HFFc6 (cell line): ENCODE data around the gene KCNMA1. TPM values are rescaled to one million over a fixed set of nuclear protein-coding genes. Genes with fewer than 3 reads are reported as not detected.

Experiments used
- DNase-seq: peaks from one replicate; pipeline ENCODE4 v3.0.0-alpha.2; 2018
- H3K27ac Mint-ChIP-seq: 2 replicates; pipeline ENCODE4 v1.8.0; 2020; ENCODE audit warnings: mild to moderate bottlenecking, mixed read lengths
- H3K27me3 Mint-ChIP-seq: 2 replicates; pipeline ENCODE4 v1.8.0; 2021; ENCODE audit warnings: mild to moderate bottlenecking, moderate library complexity, mixed read lengths; ENCODE audit not compliant: insufficient read depth
- H3K36me3 Mint-ChIP-seq: 2 replicates; pipeline ENCODE4 v1.8.0; 2021; ENCODE audit warnings: low read depth, mixed read lengths
- H3K4me1 Mint-ChIP-seq: 2 replicates; pipeline ENCODE4 v1.8.0; 2020; ENCODE audit warnings: low read depth, mixed read lengths
- H3K4me3 Mint-ChIP-seq: 2 replicates; pipeline ENCODE4 v1.8.0; 2020; ENCODE audit warnings: mild to moderate bottlenecking, moderate library complexity, mixed read lengths
- H3K9me3 Mint-ChIP-seq: 2 replicates; pipeline ENCODE4 v1.8.0; 2020; ENCODE audit warnings: mild to moderate bottlenecking, mixed read lengths
- total RNA-seq, 6 experiments: library from RNA; stranded (reverse); fragmentation: NEBNext Ultra II Directional; extraction: Animal tissue kit (Norgen Biotek cat#: 25700); gene quantifications; 2 replicates in 1 of 6; 3 replicates in 5 of 6; pipeline ENCODE4 v1.2.3, GENCODE V29; 2021
- TF ChIP-seq, protein P1 (sequence below): fragments of 200-600 bp; sonication (generic); IDR thresholded peaks from 2 replicates; pipeline ENCODE4 v1.5.0; 2021; ENCODE audit warnings: antibody characterized with exemption, mild to moderate bottlenecking

The KCNMA1 gene
- total RNA-seq, 6 experiments from 2014 or later: 87.1 to 191 (median 93.5) TPM

DNA sequence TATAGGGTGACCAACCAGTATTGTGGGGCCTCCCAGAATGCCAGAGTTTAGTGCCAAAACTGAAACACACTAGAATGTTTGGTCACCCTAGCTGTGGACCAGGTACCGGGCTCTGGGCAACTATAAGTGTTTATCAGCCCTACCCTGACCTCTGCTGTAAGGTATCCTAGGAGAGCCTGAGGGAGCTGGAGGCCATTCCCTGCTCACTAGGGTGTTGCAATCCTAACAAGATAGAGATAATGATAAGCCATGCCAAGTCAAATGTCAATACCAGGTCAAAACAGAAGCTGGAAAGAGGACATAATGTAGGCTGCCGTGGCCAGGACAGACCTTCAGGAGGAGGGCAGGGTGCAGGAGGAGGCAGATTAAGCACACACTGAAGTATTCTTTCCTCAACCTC, 151.8 kb downstream of the KCNMA1 start:
- no peaks in the 10 kb centered on the region for H3K9me3 Mint-ChIP-seq
- H3K27me3 Mint-ChIP-seq: peaks cover 7% of the 10 kb centered on the region; the same call in 1 of the 2 replicates

DNA sequence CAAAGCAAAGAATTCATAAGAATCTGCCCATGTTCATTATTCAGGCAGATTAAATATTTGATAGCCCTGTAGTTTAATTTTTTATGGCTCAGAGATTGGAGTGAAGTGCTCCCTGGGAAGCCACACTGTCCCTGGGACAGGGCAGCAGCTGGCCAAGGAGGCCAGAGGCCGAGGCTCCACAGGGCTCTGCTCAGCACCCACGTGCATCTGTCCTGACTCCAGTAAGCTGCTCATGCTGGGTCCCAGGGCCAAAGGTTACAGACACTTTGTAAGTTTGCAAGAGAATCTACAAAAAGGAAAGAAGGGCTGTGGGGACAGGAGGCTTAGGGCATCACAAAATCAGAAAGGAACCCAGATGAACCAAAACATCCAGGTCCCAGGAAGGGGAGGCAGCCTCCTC, 155.5 kb downstream of the KCNMA1 start:
- H3K27me3 Mint-ChIP-seq: peaks cover 5% of the 10 kb centered on the region

More for the DNA sequence above, 151.8 kb downstream of the KCNMA1 start:
- Mint-ChIP-seq H3K27ac (no peak overlapping the region), H3K4me3 (no peak overlapping the region), H3K36me3 (peaks cover 12% of the 10 kb centered on the region), H3K4me1 (peaks cover 19% of the 10 kb centered on the region)
- DNase-seq: no peak
- TF ChIP-seq, protein P1, sequence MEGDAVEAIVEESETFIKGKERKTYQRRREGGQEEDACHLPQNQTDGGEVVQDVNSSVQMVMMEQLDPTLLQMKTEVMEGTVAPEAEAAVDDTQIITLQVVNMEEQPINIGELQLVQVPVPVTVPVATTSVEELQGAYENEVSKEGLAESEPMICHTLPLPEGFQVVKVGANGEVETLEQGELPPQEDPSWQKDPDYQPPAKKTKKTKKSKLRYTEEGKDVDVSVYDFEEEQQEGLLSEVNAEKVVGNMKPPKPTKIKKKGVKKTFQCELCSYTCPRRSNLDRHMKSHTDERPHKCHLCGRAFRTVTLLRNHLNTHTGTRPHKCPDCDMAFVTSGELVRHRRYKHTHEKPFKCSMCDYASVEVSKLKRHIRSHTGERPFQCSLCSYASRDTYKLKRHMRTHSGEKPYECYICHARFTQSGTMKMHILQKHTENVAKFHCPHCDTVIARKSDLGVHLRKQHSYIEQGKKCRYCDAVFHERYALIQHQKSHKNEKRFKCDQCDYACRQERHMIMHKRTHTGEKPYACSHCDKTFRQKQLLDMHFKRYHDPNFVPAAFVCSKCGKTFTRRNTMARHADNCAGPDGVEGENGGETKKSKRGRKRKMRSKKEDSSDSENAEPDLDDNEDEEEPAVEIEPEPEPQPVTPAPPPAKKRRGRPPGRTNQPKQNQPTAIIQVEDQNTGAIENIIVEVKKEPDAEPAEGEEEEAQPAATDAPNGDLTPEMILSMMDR: no peak

DNA sequence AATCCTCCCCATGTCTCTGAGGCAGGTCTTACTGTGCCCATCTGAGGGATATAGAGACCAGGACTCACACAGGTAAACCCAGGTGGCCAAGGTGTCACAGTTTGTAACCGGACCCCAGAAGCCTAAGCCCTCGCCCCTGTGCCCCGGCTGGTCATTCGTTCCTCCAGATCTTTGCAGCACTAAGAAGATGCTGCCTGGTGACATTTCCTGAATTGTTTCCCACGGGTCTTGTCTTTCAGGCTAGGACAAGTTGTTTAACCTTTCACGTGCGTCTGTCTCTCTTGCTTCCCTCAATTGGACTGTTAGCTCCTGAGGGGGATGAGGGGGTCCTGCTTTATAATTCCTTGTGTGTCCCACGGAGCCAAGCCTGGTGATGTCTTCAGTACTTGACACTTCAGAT, 158.0 kb downstream of the KCNMA1 start:
- no peak for DNase-seq
- Mint-ChIP-seq H3K9me3 (no peaks in the 10 kb centered on the region), H3K4me3 (no peak overlapping the region; the same call in 1 of the 2 replicates), H3K27me3 (peaks cover 3% of the 10 kb centered on the region), H3K4me1 (peaks cover 53% of the 10 kb centered on the region), H3K36me3 (no peaks in the 10 kb centered on the region; the same call in 1 of the 2 replicates), H3K27ac (peak overlapping the region; percentile 81)
- TF ChIP-seq, protein P1: no peak

More for the DNA sequence above, 155.5 kb downstream of the KCNMA1 start:
- Mint-ChIP-seq H3K36me3 (peaks cover 8% of the 10 kb centered on the region), H3K4me1 (peaks cover 55% of the 10 kb centered on the region), H3K4me3 (no peak overlapping the region), H3K9me3 (no peaks in the 10 kb centered on the region), H3K27ac (no peak overlapping the region)
- DNase-seq: no peak
- TF ChIP-seq, protein P1: no peak

DNA sequence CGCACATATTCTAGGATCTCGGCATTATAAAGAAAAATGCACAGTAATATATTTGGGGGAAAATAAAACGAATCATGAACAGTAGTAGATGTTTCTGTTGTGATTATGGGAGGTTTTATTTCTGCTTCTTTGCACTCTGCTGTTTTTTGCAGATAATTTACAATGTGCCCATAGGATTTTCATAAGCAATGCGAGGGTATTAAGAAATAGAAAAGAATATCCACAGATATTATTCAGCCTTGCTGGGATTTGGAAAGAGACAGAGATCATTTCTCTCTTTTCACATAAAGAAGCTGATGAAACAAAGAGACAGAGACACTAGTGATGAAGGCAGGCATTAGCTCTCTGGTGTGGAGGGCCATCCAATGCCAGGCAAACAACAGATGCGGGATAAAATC, 158.6 kb downstream of the KCNMA1 start:
- Mint-ChIP-seq H3K27ac (peak overlapping the region; percentile 81), H3K27me3 (peaks cover 3% of the 10 kb centered on the region)
- DNase-seq: no peak

DNA sequence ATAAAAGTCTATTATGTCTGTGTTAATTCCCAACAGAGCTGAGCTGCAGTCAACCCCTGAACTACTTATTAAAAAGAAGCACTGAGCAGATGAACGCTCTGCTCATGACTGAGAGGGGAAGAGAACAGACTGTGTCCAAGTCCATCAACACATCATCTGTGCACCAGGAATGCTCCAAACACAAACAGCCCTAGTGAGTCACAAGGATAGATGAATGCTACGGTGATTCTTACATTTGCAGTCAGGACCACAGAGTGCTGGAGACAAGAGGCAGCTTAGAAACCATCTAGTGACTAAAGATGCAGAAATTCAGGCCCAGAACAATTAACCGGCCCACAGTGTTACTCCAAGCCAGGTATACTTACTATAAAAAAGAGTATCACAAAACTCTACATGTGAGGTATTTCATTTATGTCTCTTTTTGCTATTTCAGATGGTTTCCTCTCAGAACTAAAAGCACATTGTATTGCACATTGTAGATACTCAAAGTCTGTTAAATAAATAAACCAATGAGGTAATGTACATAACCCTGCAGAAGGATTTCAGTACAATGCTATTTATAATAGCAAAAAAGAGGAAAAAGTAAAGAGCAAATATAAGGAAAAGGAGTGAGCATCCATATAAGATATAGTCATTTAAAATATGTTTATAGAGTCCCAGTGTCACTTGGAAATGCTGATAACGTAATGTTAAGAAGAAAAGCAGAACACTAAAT, 159.2 kb downstream of the KCNMA1 start:
- Mint-ChIP-seq H3K36me3 (peaks cover 4% of the 10 kb centered on the region), H3K27me3 (peaks cover 3% of the 10 kb centered on the region), H3K9me3 (no peaks in the 10 kb centered on the region), H3K4me3 (peak overlapping the region; percentile 69), H3K4me1 (peaks cover 56% of the 10 kb centered on the region), H3K27ac (peak overlapping the region; percentile 81)
- peak; percentile 88 for DNase-seq
- TF ChIP-seq, protein P1: no peak

More for the DNA sequence above, 158.6 kb downstream of the KCNMA1 start:
- peak overlapping the region; percentile 69; the same call in 1 of the 2 replicates for H3K4me3 Mint-ChIP-seq
- H3K9me3 Mint-ChIP-seq: no peaks in the 10 kb centered on the region
- TF ChIP-seq, protein P1: no peak
- H3K4me1 Mint-ChIP-seq: peaks cover 54% of the 10 kb centered on the region
- H3K36me3 Mint-ChIP-seq: peaks cover 2% of the 10 kb centered on the region
